ENCODE results near the gene DGUOK. TPM values are rescaled to one million over a fixed set of nuclear protein-coding genes. Genes with fewer than 3 reads are reported as not detected.

Gene DGUOK
- total RNA-seq, 2 donors from 2014 or later, result 61.1 to 85.2 TPM

DNA sequence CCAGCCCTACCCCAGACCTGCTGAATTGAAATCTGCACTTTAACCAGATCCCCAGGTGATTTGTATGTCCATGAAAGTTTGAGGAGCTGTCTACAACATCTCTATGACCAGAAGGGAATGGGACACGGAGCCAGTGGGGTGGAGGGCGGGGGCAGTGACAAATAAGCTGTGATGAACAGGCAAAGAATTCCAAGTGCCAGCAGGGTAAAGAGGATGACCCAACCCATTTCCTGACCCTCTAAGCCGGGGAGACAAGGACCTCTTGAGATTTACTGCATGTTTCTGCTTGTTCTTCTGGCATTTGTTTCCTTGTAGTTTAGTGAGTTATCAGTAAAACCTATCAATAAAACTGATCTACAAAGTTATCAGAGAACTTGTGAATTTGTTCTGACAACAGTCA lies 66.7 kb downstream of the DGUOK start:
- Histone ChIP-seq H3K36me3 (ENCODE audit: control insufficient read depth, insufficient read depth, low read length) (peaks cover 30% of the 10 kb centered on the region), H3K9me3 (ENCODE audit: control insufficient read depth, low read length) (no peaks in the 10 kb centered on the region), H3K4me3 (ENCODE audit: low read length) (no peak overlapping the region), H3K4me1 (ENCODE audit: control insufficient read depth, insufficient read depth, low read length) (peaks cover 2% of the 10 kb centered on the region), H3K27ac (ENCODE audit: low read depth, low read length) (no peak overlapping the region), H3K9ac (ENCODE audit: extremely low read depth, low read length, poor library complexity, severe bottlenecking) (no peak overlapping the region), H3K27me3 (ENCODE audit: control insufficient read depth, insufficient read depth, low read length, poor library complexity, severe bottlenecking) (no peaks in the 10 kb centered on the region)
- Mint-ChIP-seq H3K36me3 (ENCODE audit: low read depth) (peaks cover 38% of the 10 kb centered on the region), H3K4me1 (peaks cover 17% of the 10 kb centered on the region), H3K9me3 (no peaks in the 10 kb centered on the region), H3K27me3 (ENCODE audit: insufficient read depth) (no peaks in the 10 kb centered on the region), H3K27ac (no peak overlapping the region), H3K4me3 (no peak overlapping the region)
- DNase-seq, result no peak
- TF ChIP-seq CTCF (conservative IDR thresholded peaks at IDR 0.05), result no peak
- WGBS, 2 experiments (ENCODE audit: insufficient coverage in 1 of 2, insufficient read length in 1 of 2), result 91% methylated on average over 3 of the region's 3 CpGs; no CpG with 5 or more reads in 1 of the 2 experiments

DNA sequence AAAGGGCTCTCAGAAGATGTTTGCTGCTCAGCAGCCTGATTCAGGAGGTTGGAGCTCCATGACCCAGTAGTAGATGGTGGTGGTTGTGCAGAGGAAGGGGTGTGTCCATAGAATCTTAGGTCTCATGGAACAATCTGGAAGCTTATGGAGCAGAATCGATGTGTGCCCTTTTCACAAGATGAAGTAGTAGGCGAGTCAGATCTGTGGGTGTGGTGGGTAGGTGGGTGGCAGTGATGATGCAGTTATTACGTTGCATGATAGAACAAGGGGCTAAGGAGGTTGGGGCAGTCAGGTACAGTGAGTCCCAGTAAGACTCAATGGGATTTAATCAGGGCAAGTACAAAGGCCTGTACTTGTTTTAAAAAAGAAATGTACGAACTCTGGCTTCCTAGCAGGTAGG lies 67.1 kb downstream of the DGUOK start:
- no peak overlapping the region for H3K27ac ChIP-seq (ENCODE audit: low read depth, low read length)
- H3K36me3 ChIP-seq (ENCODE audit: control insufficient read depth, insufficient read depth, low read length), result peaks cover 30% of the 10 kb centered on the region
- H3K4me1 ChIP-seq (ENCODE audit: control insufficient read depth, insufficient read depth, low read length), result peaks cover 2% of the 10 kb centered on the region
- Mint-ChIP-seq H3K4me1 (peaks cover 15% of the 10 kb centered on the region), H3K36me3 (ENCODE audit: low read depth) (peaks cover 39% of the 10 kb centered on the region), H3K27me3 (ENCODE audit: insufficient read depth) (no peaks in the 10 kb centered on the region), H3K27ac (no peak overlapping the region), H3K4me3 (no peak overlapping the region), H3K9me3 (no peaks in the 10 kb centered on the region)
- no peak overlapping the region for H3K9ac ChIP-seq (ENCODE audit: extremely low read depth, low read length, poor library complexity, severe bottlenecking)
- H3K9me3 ChIP-seq (ENCODE audit: control insufficient read depth, low read length), result no peaks in the 10 kb centered on the region
- H3K27me3 ChIP-seq (ENCODE audit: control insufficient read depth, insufficient read depth, low read length, poor library complexity, severe bottlenecking), result no peaks in the 10 kb centered on the region
- TF ChIP-seq CTCF (conservative IDR thresholded peaks at IDR 0.05), result no peak
- WGBS, 2 experiments (ENCODE audit: insufficient coverage in 1 of 2, insufficient read length in 1 of 2), result 92% methylated on average over 3 to 4 of the region's 4 CpGs
- H3K4me3 ChIP-seq (ENCODE audit: low read length), result no peak overlapping the region
- no peak for DNase-seq

- no peaks in the 10 kb centered on the region for H3K27me3 ChIP-seq (ENCODE audit: control insufficient read depth, insufficient read depth, low read length, poor library complexity, severe bottlenecking)
- DNase-seq, result no peak
- no peak overlapping the region for H3K27ac Mint-ChIP-seq
- no peaks in the 10 kb centered on the region for H3K27me3 Mint-ChIP-seq (ENCODE audit: insufficient read depth)
- no peak overlapping the region for H3K27ac ChIP-seq (ENCODE audit: low read depth, low read length)
- H3K36me3 Mint-ChIP-seq (ENCODE audit: low read depth), result peaks cover 36% of the 10 kb centered on the region
- peaks cover 13% of the 10 kb centered on the region for H3K4me1 Mint-ChIP-seq
- H3K4me3 ChIP-seq (ENCODE audit: low read length), result no peak overlapping the region
- H3K9ac ChIP-seq (ENCODE audit: extremely low read depth, low read length, poor library complexity, severe bottlenecking), result no peak overlapping the region
- no peaks in the 10 kb centered on the region for H3K9me3 ChIP-seq (ENCODE audit: control insufficient read depth, low read length)
- 94 to 97% methylated on average over 3 to 8 of the region's 8 CpGs for WGBS, 2 experiments (ENCODE audit: insufficient coverage in 1 of 2, insufficient read length in 1 of 2)
- TF ChIP-seq CTCF (conservative IDR thresholded peaks at IDR 0.05), result no peak
- no peaks in the 10 kb centered on the region for H3K9me3 Mint-ChIP-seq
- no peak overlapping the region for H3K4me3 Mint-ChIP-seq
- peaks cover 2% of the 10 kb centered on the region for H3K4me1 ChIP-seq (ENCODE audit: control insufficient read depth, insufficient read depth, low read length)
- H3K36me3 ChIP-seq (ENCODE audit: control insufficient read depth, insufficient read depth, low read length), result peaks cover 30% of the 10 kb centered on the region
These were observed 67.6 kb downstream of the DGUOK start for GRCh38 chr2:73994178-73994831.

All from endodermal cell (in vitro differentiated cells).